Chondrocyte (in vitro differentiated cells): ENCODE data around the gene SMIM31. TPM values are rescaled to one million over a fixed set of nuclear protein-coding genes. Genes with fewer than 3 reads are reported as not detected.

Experiments
- DNase-seq: peaks from one replicate; pipeline ENCODE4 v3.0.0; 2021; ENCODE audit warnings: mixed read lengths, low spot score
- H3K27ac Mint-ChIP-seq: one replicate; pipeline ENCODE4 v1.8.0; 2021; ENCODE audit warnings: mild to moderate bottlenecking, moderate library complexity, mixed read lengths; ENCODE audit not compliant: unreplicated experiment
- H3K27me3 Mint-ChIP-seq: 2 replicates; pipeline ENCODE4 v1.8.0; 2021; ENCODE audit warnings: low read depth, mixed read lengths
- H3K36me3 Mint-ChIP-seq: 2 replicates; pipeline ENCODE4 v1.8.0; 2021; ENCODE audit warnings: low read depth, mixed read lengths
- H3K4me1 Mint-ChIP-seq: 2 replicates; pipeline ENCODE4 v1.8.0; 2021; ENCODE audit warnings: low read depth, mild to moderate bottlenecking, mixed read lengths
- H3K4me3 Mint-ChIP-seq: one replicate; pipeline ENCODE4 v1.8.0; 2021; ENCODE audit warnings: mild to moderate bottlenecking, moderate library complexity, mixed read lengths; ENCODE audit not compliant: unreplicated experiment
- H3K9me3 Mint-ChIP-seq: 2 replicates; pipeline ENCODE4 v1.8.0; 2021; ENCODE audit warnings: low read depth, mixed read lengths
- CTCF ChIP-seq: fragments of 200-600 bp; sonication (generic); IDR thresholded peaks from 2 replicates; pipeline ENCODE4 v1.5.0; 2021; ENCODE audit warnings: antibody characterized with exemption, mild to moderate bottlenecking, moderate library complexity
- long read RNA-seq: library from polyadenylated mRNA; stranded (forward); transcript quantifications from one replicate; pipeline ENCODE4 v2.0.0, GENCODE V29; 2021
- total RNA-seq: library from RNA; stranded (reverse); gene quantifications from 3 replicates; pipeline ENCODE4 v1.2.1, GENCODE V29; 2021

The SMIM31 gene
- total RNA-seq: not detected in 3 replicates
- long read RNA-seq: 0 reads

GRCh38 chr4:164753873-164754488, at the start of gene SMIM31:
SMIM31 (plus strand) TSS chr4:164754131; CDS start chr4:164770444, 16,313 bp downstream.
- peaks cover 10% of the 10 kb centered on the region for H3K9me3 Mint-ChIP-seq
- no peak within 1 kb of the TSS for H3K27ac Mint-ChIP-seq
- no peaks in the 10 kb centered on the region for H3K36me3 Mint-ChIP-seq
- DNase-seq: no peak
- H3K4me1 Mint-ChIP-seq: no peaks in the 10 kb centered on the region
- no peak within 1 kb of the TSS for H3K4me3 Mint-ChIP-seq
- no peak for TF ChIP-seq CTCF
- peaks cover 10% of the 10 kb centered on the region for H3K27me3 Mint-ChIP-seq

GRCh38 chr4:164706675-164707074, 47.3 kb upstream of the SMIM31 start:
- H3K4me3 Mint-ChIP-seq: no peak overlapping the region
- H3K27me3 Mint-ChIP-seq: peaks cover 4% of the 10 kb centered on the region
- no peak overlapping the region for H3K27ac Mint-ChIP-seq
- H3K4me1 Mint-ChIP-seq: no peaks in the 10 kb centered on the region
- no peaks in the 10 kb centered on the region for H3K9me3 Mint-ChIP-seq
- TF ChIP-seq CTCF: no peak
- no peak for DNase-seq
- no peaks in the 10 kb centered on the region for H3K36me3 Mint-ChIP-seq

- H3K27ac Mint-ChIP-seq: no peak overlapping the region
- H3K36me3 Mint-ChIP-seq: no peaks in the 10 kb centered on the region
- H3K4me3 Mint-ChIP-seq: no peak overlapping the region
- H3K4me1 Mint-ChIP-seq: no peaks in the 10 kb centered on the region
- no peak for DNase-seq
- TF ChIP-seq CTCF: peak; percentile 29
- H3K27me3 Mint-ChIP-seq: peaks cover 14% of the 10 kb centered on the region
- H3K9me3 Mint-ChIP-seq: peaks cover 2% of the 10 kb centered on the region
These were observed 37.0 kb upstream of the SMIM31 start for GRCh38 chr4:164716901-164717300.

- Mint-ChIP-seq H3K4me1 (no peaks in the 10 kb centered on the region), H3K27ac (no peak overlapping the region), H3K9me3 (no peaks in the 10 kb centered on the region), H3K27me3 (peaks cover 27% of the 10 kb centered on the region), H3K36me3 (no peaks in the 10 kb centered on the region), H3K4me3 (no peak overlapping the region)
- TF ChIP-seq CTCF: no peak
- no peak for DNase-seq
These were observed 35.1 kb upstream of the SMIM31 start for GRCh38 chr4:164718827-164719226.

GRCh38 chr4:164725066-164725465, 28.9 kb upstream of the SMIM31 start:
- Mint-ChIP-seq H3K4me3 (no peak overlapping the region), H3K27ac (no peak overlapping the region), H3K4me1 (no peaks in the 10 kb centered on the region), H3K27me3 (peaks cover 26% of the 10 kb centered on the region), H3K9me3 (no peaks in the 10 kb centered on the region), H3K36me3 (no peaks in the 10 kb centered on the region)
- no peak for DNase-seq
- TF ChIP-seq CTCF: no peak
